HG02763 (cell line): ENCODE data around the gene TTC9B.
"Not testable (repeated sequence)": the region's sequence is repeated elsewhere in the genome, so short reads cannot be mapped to it uniquely, and the experiment has no call there.

Experiments used
- ATAC-seq: cut with Tn5 transposase; IDR thresholded peaks from one replicate; pipeline ENCODE4 v1.9.1; 2021; ENCODE audit warnings: mild to moderate bottlenecking, moderate library complexity; ENCODE audit not compliant: unreplicated experiment

Gene TTC9B

GRCh38 chr19:40175820-40176219 lies 42.4 kb downstream of the TTC9B start:
- ATAC-seq = no peak

DNA sequence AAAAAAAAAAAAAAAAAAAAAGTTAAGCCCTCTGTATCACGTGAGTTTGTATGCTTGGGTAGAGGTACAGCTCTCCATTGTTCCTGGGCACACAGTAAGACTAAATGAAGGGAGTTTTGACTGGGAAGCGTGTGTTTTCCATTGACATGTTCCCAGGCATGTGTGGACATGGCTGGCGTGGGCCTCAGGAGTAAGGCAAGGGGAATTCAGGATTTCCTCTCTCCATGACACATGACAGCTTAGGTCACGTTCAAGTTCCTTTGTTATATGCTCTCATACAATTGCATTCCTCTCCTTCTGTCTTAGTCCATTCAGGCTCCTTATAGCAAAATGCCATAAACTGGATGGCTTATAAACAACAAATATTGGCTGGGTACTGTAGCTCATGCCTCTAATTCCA lies 44.1 kb downstream of the TTC9B start:
- no peak for ATAC-seq

DNA sequence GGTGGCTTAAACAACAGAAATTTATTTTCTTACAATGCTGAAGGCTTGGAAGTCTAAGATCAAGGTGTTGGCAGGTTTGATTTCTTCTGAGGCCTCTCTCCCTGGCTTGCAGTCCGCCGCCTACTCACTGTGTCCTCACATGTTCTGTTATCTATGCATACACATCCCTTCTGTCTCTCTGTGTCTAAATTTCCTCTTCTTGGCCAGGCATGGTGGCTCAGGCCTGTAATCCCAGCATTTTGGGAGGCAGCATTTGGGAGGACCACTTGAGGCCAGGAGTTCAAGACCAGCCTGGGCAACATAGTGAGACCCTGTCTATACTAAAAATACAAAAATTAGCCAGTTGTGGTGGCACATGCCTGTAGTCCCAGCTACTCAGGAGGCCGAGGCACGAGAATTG lies 46.9 kb downstream of the TTC9B start:
- ATAC-seq = not testable (repeated sequence)

DNA sequence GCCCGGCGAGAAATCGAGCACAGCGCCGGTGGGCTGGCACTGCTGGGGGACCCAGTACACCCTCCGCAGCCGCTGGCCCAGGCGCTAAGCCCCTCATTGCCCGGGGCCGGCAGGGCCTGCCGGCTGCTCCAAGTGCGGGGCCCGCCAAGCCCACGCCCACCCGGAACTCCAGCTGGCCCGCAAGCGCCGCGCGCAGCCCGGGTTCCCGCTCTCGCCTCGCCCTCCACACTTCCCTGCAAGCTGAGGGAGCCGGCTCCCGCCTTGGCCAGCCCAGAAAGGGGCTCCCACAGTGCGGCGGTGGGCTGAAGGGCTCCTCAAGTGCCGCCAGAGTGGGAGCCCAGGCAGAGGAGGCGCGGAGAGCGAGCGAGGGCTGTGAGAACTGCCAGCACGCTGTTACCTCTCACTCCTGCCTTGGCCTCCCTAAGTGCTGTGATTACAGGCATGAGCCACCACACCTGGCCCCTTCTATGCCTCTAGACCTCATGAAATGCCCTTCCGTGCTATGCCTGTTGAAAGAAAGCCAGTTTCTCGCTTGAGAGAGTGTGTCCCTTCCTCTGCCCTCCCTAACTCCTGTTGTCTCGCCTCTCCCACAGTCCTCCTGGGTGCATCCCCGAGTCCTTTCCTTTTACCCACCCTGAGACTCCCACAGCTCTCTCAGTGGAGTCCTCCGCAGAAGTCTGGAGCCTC lies 47.7 kb downstream of the TTC9B start:
- ATAC-seq = not testable (repeated sequence)

- not testable (repeated sequence) for ATAC-seq
Measured at GRCh38 chr19:40169482-40170302, 48.5 kb downstream of the TTC9B start.
